Measurements from ENCODE around the gene SPG7. TPM values are rescaled to one million over a fixed set of nuclear protein-coding genes. Genes with fewer than 3 reads are reported as not detected.
A peak's percentile ranks its signal among the peaks of the same experiment; 100 is the strongest.

The SPG7 gene
- total RNA-seq, 4 donors from 2014 or later = 58.8 to 94.3 (median 83.3) TPM

DNA sequence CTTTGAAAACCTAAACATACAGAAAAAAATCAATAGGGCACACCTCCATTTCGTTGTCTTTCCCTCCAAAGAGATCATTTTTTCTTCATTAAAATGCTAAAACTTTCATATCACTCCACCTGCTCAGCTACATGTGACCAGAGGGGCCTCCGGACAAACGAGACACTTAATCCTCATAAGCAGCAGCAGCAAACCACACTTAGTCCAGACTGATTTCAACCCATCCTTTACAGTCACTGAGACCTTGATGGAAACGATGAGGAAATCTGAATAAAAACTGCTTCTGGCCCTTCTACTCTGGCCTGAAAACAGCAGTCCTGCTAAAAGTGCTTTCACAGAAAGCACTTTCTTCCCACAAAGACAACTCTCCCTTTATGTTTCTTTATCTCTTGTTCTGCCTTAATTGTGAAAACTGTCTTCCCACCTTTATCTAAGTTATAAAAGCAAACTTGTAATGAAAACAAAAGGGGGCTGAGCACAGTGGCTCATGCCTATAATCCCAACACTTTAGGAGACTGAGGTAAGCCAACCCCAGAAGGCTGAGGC lies 22.4 kb upstream of the SPG7 start:
- TF ChIP-seq, protein P1, sequence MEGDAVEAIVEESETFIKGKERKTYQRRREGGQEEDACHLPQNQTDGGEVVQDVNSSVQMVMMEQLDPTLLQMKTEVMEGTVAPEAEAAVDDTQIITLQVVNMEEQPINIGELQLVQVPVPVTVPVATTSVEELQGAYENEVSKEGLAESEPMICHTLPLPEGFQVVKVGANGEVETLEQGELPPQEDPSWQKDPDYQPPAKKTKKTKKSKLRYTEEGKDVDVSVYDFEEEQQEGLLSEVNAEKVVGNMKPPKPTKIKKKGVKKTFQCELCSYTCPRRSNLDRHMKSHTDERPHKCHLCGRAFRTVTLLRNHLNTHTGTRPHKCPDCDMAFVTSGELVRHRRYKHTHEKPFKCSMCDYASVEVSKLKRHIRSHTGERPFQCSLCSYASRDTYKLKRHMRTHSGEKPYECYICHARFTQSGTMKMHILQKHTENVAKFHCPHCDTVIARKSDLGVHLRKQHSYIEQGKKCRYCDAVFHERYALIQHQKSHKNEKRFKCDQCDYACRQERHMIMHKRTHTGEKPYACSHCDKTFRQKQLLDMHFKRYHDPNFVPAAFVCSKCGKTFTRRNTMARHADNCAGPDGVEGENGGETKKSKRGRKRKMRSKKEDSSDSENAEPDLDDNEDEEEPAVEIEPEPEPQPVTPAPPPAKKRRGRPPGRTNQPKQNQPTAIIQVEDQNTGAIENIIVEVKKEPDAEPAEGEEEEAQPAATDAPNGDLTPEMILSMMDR (IDR thresholded peaks at IDR 0.05) = no peak
- TF ChIP-seq EP300 (IDR thresholded peaks at IDR 0.05) = no peak
- no peak for TF ChIP-seq POLR2AphosphoS5 (IDR thresholded peaks at IDR 0.05)
- peaks cover 77 to 82% (median 82%) of the 10 kb centered on the region in 4 donors for H3K4me1 ChIP-seq
- no peaks in the 10 kb centered on the region for H3K9me3 ChIP-seq
- H3K36me3 ChIP-seq = peaks cover 0 to 3% (median 0%) of the 10 kb centered on the region in 4 donors
- no peak for DNase-seq (ENCODE audit: extremely low spot score)
- WGBS = 37% methylated on average over 4 of the region's 4 CpGs
- peak overlapping the region in 2 of 4 donors; percentile 13 to 38 for H3K27ac ChIP-seq (replicated peaks in 1 of 4)
- intact Hi-C loops (cut with DNase I) = loop anchor here (5.0 kb wide), 1 partner anchor 38 kb away; no protein-coding TSS in a partner anchor
- no peaks in the 10 kb centered on the region for H3K27me3 ChIP-seq
- H3K4me3 ChIP-seq = no peak overlapping the region

DNA sequence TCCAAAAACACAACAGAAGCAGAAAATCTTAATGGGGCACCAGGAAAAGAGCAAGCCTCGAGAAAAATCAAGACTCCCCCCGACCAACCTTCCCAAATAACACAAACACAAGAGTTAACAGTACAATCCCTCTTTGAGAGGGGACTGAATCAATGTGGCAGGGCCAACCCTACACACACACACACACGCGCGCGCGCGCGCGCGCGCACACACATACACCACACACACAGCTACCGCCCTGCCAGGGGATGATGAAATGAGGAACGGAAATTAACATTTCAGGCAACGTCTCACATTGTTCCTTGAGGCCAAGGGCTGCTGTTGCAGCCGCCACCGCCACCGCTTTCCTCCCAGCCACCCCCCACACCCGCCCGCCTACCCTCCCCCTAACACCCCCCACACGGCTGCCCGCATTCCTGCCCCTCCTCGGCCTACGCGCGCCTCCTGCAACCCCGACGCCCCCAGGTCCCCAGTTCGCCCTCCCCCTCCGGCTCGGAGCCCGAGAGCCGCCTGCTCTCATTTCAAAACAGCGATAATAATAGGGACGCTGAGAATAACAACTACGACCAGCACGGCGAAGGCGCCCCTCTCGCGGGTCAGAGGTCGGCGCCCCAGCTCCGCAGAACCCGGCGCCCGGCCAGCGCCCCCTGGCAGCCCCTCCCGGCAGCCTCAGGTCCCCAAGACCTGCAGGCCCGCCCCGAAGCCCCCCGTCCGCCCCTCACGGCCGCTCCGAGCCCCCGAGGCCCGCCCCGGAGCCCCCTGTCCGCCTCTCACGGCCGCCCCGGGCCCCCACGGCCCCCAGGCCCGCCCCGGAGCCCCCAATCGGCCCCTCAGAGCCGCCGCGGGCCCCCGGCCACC lies 18.9 kb upstream of the SPG7 start:
- Histone ChIP-seq H3K27me3 (no peaks in the 10 kb centered on the region), H3K9me3 (no peaks in the 10 kb centered on the region), H3K27ac (replicated peaks in 1 of 4) (peak overlapping the region; percentile 98 to 100 (median 99)), H3K36me3 (peaks cover 0 to 7% (median 0%) of the 10 kb centered on the region in 4 donors), H3K4me3 (peak overlapping the region; percentile 75 to 98 (median 86)), H3K4me1 (peaks cover 55 to 67% (median 63%) of the 10 kb centered on the region in 4 donors)
- DNase-seq (ENCODE audit: extremely low spot score) = peak; percentile 98
- 2% methylated on average over 12 of the region's 71 CpGs for WGBS
- peak; percentile 86 to 89 for TF ChIP-seq POLR2AphosphoS5 (IDR thresholded peaks at IDR 0.05)
- TF ChIP-seq POLR2A (IDR thresholded peaks at IDR 0.05; ENCODE audit: low read depth) = no peak
- TF ChIP-seq, protein P1 (IDR thresholded peaks at IDR 0.05) = peak in 2 of 3 experiments; percentile 2 to 65
- intact Hi-C loops (cut with DNase I) = loop anchor here (5.0 kb wide), 1 partner anchor 42 kb away; no protein-coding TSS in a partner anchor

DNA sequence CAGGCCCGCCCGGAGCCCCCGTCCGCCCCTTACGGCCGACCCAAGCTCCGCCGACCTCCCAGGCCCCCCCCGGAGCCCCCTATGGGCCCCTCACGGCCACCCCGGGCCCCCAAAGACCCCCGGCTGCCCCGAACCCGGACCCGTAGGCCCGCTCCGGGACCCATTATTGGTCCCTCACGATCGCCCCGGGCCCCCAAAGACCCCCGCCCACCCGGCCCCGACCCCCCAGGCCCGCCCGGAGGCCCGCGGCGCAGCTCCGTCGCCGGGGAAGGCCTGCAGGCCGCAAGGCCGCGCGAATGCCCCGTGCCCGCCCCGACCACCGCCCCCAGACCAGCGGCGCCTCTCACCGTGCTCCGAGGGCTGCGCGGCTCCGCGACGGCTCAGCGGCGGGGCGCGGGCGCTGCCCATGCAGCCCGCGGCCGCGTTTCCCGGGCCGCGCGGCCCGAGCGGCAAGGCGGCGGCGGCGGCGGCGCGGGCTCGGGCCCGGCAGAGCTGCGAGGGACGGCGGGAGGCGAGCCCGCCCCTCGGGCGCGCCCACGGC lies 18.2 kb upstream of the SPG7 start:
- H3K9me3 ChIP-seq = no peaks in the 10 kb centered on the region
- H3K36me3 ChIP-seq = peaks cover 0 to 7% (median 0%) of the 10 kb centered on the region in 4 donors
- intact Hi-C loops (cut with DNase I) = loop anchor here (5.0 kb wide), 2 partner anchors 43 to 158 kb away; no protein-coding TSS in a partner anchor
- no peak for DNase-seq (ENCODE audit: extremely low spot score)
- H3K4me1 ChIP-seq = peaks cover 48 to 60% (median 57%) of the 10 kb centered on the region in 4 donors
- no CpG with 5 or more reads among the region's 81 CpGs for WGBS
- H3K27me3 ChIP-seq = no peaks in the 10 kb centered on the region
- H3K27ac ChIP-seq (replicated peaks in 1 of 4) = peak overlapping the region; percentile 98 to 100 (median 99)
- peak overlapping the region; percentile 75 to 98 (median 86) for H3K4me3 ChIP-seq
- TF ChIP-seq, protein P1 (IDR thresholded peaks at IDR 0.05) = no peak
- no peak for TF ChIP-seq POLR2A (IDR thresholded peaks at IDR 0.05; ENCODE audit: low read depth)
- TF ChIP-seq POLR2AphosphoS5 (IDR thresholded peaks at IDR 0.05) = no peak
- no peak for TF ChIP-seq EP300 (IDR thresholded peaks at IDR 0.05)

DNA sequence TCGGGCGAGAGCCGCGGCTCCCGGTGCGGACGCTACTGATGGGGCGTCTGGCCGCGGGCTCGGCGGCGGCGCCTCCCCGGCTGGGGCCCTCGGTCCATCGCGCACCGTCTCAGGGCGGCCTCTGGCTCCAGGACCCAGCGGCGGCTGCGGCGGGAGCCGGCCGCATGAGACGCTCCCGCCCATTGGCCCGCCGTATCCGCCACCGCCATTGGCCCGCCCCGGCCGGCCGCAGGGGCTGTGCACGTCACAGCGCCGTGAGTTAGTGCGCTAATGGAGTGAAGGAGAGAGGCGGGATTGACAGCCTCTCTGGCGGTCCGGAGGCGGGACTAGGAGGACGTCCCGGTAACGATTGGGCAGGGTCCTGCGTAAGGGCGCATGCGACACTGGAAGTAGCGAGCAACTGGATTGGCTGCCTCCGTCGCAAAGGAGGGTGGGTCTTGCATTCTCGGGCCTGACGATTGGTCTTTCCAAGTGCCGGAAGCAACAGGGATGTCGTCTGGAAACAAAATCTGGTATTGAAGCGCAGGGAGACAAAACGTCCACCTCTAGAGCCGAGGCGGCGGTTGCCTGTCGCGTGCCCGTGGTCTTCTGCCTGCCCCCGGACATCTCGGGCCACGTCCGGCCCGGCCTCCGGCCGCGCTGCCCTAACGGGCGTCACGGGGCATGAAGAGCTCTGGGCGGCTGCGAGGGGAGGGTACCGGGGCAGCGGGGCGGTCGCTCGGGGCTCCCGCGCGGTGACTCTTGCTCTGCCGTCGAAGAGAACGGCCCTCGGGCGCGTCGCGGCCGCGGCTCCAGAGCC lies 17.6 kb upstream of the SPG7 start, which contains the start of gene ANKRD11:
Gene ANKRD11, minus strand, starts transcription at position 123 of the 799 bp plus-strand sequence. CDS start 173,542 bp downstream, outside the sequence.
- no peaks in the 10 kb centered on the region for H3K27me3 ChIP-seq
- intact Hi-C loops (cut with DNase I) = loop anchor here (5.0 kb wide), 1 partner anchor 158 kb away; no protein-coding TSS in a partner anchor
- no peaks in the 10 kb centered on the region for H3K9me3 ChIP-seq
- DNase-seq (ENCODE audit: extremely low spot score) = peak; percentile 100
- WGBS = 0% methylated on average over 17 of the region's 96 CpGs
- peak within 1 kb of the TSS; percentile 98 to 100 (median 99) for H3K27ac ChIP-seq (replicated peaks in 1 of 4)
- peaks cover 0 to 7% (median 0%) of the 10 kb centered on the region in 4 donors for H3K36me3 ChIP-seq
- peak within 1 kb of the TSS; percentile 75 to 98 (median 86) for H3K4me3 ChIP-seq
- peaks cover 42 to 54% (median 50%) of the 10 kb centered on the region in 4 donors for H3K4me1 ChIP-seq
- TF ChIP-seq, protein P1 (IDR thresholded peaks at IDR 0.05) = peak in 1 of 3 experiments; percentile 20
- peak; percentile 67 for TF ChIP-seq POLR2A (IDR thresholded peaks at IDR 0.05; ENCODE audit: low read depth)
- TF ChIP-seq EP300 (IDR thresholded peaks at IDR 0.05) = no peak
- peak; percentile 90 to 91 for TF ChIP-seq POLR2AphosphoS5 (IDR thresholded peaks at IDR 0.05)
